B cell (primary cell): Measurements from ENCODE around the gene RAB4A. TPM values are rescaled to one million over a fixed set of nuclear protein-coding genes. Genes with fewer than 3 reads are reported as not detected.

Experiments used
- ATAC-seq: fragments of 200-7000 bp; cut with Tn5 transposase; one replicate; pipeline ENCODE4 v1.10.0; 2021; ENCODE audit warnings: low read depth, mild to moderate bottlenecking, moderate number of reproducible peaks, moderate library complexity
- CTCF ChIA-PET: fragments of 350-600 bp; sonication (Branson Sonifier 250); formaldehyde crosslinking; loops from one replicate; lab custom pipeline; 2021; ENCODE audit warnings: antibody characterized with exemption, inconsistent platforms; lab: Charles Lee
- POLR2A ChIA-PET: fragments of 350-600 bp; sonication (Branson Sonifier 250); formaldehyde crosslinking; loops from one replicate; lab custom pipeline; 2021; ENCODE audit warnings: antibody characterized with exemption; lab: Charles Lee
- DNase-seq: peaks from one replicate; pipeline ENCODE4 v3.0.0; 2013
- H2AFZ ChIP-seq: 2 replicates; pipeline ENCODE4 v1.6.1; 2012; ENCODE audit warnings: mild to moderate bottlenecking, low read depth, low read length; ENCODE audit not compliant: insufficient read depth, poor library complexity, severe bottlenecking
- H3K27ac ChIP-seq, 2 donors: 1 replicate in 1 of 2; 2 replicates in 1 of 2; pipeline ENCODE4 v1.5.1; 2012 to 2013; ENCODE audit warnings: low read length in 2 of 2, mild to moderate bottlenecking in 2 of 2, moderate library complexity in 1 of 2
- H3K27me3 ChIP-seq, 4 experiments: fragments of 200-600 bp in 1 of 4; sonication (generic) in 1 of 4; replicated peaks in 1 of 4; 1 replicate in 2 of 4; 2 replicates in 2 of 4; pipeline versions ENCODE4 v1.6.1 to v1.7.0; 2013 to 2016; ENCODE audit warnings: low read length in 3 of 4, mild to moderate bottlenecking in 2 of 4, mixed read lengths in 1 of 4, moderate library complexity in 1 of 4; ENCODE audit not compliant: insufficient read depth in 4 of 4, control insufficient read depth in 3 of 4; ENCODE audit errors: control extremely low read depth in 1 of 4
- H3K36me3 ChIP-seq, 2 experiments: replicated peaks in 1 of 2; 1 replicate in 1 of 2; 2 replicates in 1 of 2; pipeline versions ENCODE4 v1.6.1 to v1.7.1; 2013; ENCODE audit warnings: low read length in 1 of 2; ENCODE audit not compliant: insufficient read depth in 2 of 2, control insufficient read depth in 1 of 2; ENCODE audit errors: control extremely low read depth in 1 of 2, extremely low read depth in 1 of 2
- H3K4me1 ChIP-seq, 2 donors: fragments of 200-600 bp in 1 of 2; sonication (generic) in 1 of 2; 1 replicate in 1 of 2; 2 replicates in 1 of 2; pipeline versions ENCODE4 v1.5.1 to v1.6.1; 2013 to 2017; ENCODE audit warnings: low read length in 2 of 2; ENCODE audit not compliant: control insufficient read depth in 2 of 2, insufficient read depth in 2 of 2
- H3K4me2 ChIP-seq: replicated peaks from 2 replicates; pipeline ENCODE3; 2012; ENCODE audit warnings: mild to moderate bottlenecking, low read depth, low read length; ENCODE audit not compliant: poor library complexity, severe bottlenecking
- H3K4me3 ChIP-seq, 5 experiments: fragments of 200-600 bp in 1 of 5; sonication (generic) in 1 of 5; 1 replicate in 3 of 5; 2 replicates in 2 of 5; pipeline versions ENCODE4 v1.5.1 to v1.7.0; 2011 to 2016; ENCODE audit warnings: low read length in 4 of 5, mild to moderate bottlenecking in 4 of 5, low read depth in 2 of 5, control low read depth in 1 of 5, moderate library complexity in 1 of 5; ENCODE audit not compliant: insufficient read depth in 1 of 5; ENCODE audit errors: control extremely low read depth in 1 of 5, extremely low read depth in 1 of 5
- H3K79me2 ChIP-seq: fragments of 200-600 bp; sonication (generic); one replicate; pipeline ENCODE4 v1.6.0; 2016; ENCODE audit warnings: low read length; ENCODE audit not compliant: control insufficient read depth, insufficient read depth
- H3K9ac ChIP-seq: fragments of 200-600 bp; sonication (generic); 2 replicates; pipeline ENCODE4 v1.6.1; 2017; ENCODE audit warnings: mild to moderate bottlenecking, low read length, moderate library complexity
- H3K9me3 ChIP-seq, 3 donors: one replicate each; pipeline versions ENCODE4 v1.6.1 to v1.7.1; 2013; ENCODE audit warnings: low read length in 2 of 3; ENCODE audit not compliant: control insufficient read depth in 2 of 3, insufficient read depth in 1 of 3; ENCODE audit errors: control extremely low read depth in 1 of 3
- H4K20me1 ChIP-seq: 2 replicates; pipeline ENCODE4 v1.6.0; 2012; ENCODE audit warnings: mild to moderate bottlenecking, low read length; ENCODE audit not compliant: insufficient read depth, control insufficient read depth, poor library complexity, severe bottlenecking
- H3K27ac Mint-ChIP-seq: one replicate; pipeline ENCODE4 v1.8.0; 2021; ENCODE audit warnings: mixed read lengths
- H3K27me3 Mint-ChIP-seq: one replicate; pipeline ENCODE4 v1.8.0; 2021; ENCODE audit warnings: mixed read lengths
- H3K4me1 Mint-ChIP-seq: one replicate; pipeline ENCODE4 v1.8.0; 2021; ENCODE audit warnings: mixed read lengths
- H3K4me3 Mint-ChIP-seq: one replicate; pipeline ENCODE4 v1.8.0; 2021; ENCODE audit warnings: mixed read lengths
- H3K9me3 Mint-ChIP-seq: one replicate; pipeline ENCODE4 v1.8.0; 2022; ENCODE audit warnings: mixed read lengths; ENCODE audit not compliant: insufficient read depth
- CTCF ChIP-seq: fragments of 200-600 bp; IDR thresholded peaks from one replicate; pipeline ENCODE4 v1.8.0; 2022; ENCODE audit warnings: antibody characterized with exemption, mild to moderate bottlenecking
- EZH2 ChIP-seq: IDR thresholded peaks from 2 replicates; pipeline ENCODE4 v1.6.1; 2012; ENCODE audit warnings: borderline replicate concordance, low read depth, mild to moderate bottlenecking, moderate library complexity, low read length; ENCODE audit not compliant: insufficient read depth, poor library complexity, severe bottlenecking
- WGBS: methylation state at CpG from one replicate; pipeline ENCODE4 v1.1.5; 2013; ENCODE audit warnings: missing lambda C conversion rate; ENCODE audit not compliant: insufficient coverage; 5-methylcytosine and 5-hydroxymethylcytosine counted together
- intact Hi-C: fragments of 100-400 bp; cut with micrococcal nuclease; formaldehyde crosslinking; loops from one replicate; pipeline ENCODE4 v1.10.0; 2022
- polyA plus RNA-seq: library from polyadenylated mRNA; depleted of rRNA; stranded (reverse); fragments of >200 nt; gene quantifications from 2 replicates; pipeline ENCODE4 v1.2.3, GENCODE V29; 2012
- total RNA-seq, 2 donors: library from RNA; stranded (reverse); fragments of 120-200 nt in 1 of 2; gene quantifications; 1 replicate in 1 of 2; 2 replicates in 1 of 2; pipeline versions ENCODE4 v1.2.3 to v1.2.4, GENCODE V29; 2013 to 2022

RAB4A gene
- total and polyA plus RNA-seq, 2 donors (not counting 1 experiment from before 2014, with no cell fraction given) = 14.7 to 49.7 TPM

DNA sequence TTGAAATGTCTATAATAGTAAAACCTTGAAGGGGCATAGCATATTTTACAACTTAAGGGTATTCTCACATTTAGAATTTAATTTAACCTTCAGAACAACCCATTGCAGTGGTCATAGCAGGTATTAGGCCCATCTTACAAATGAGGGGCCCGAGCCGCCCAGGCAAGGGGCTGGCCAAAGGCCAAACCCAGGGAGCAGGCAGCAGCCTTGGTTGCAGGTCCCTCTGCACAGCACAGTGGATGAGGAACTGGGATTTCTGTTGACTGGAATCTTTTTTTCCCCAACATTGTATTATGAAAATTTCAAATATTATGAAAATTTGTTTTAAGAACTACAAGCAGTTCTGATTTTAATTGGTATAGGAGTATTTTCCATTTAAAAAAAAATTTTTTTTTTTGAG is 38.8 kb downstream of the RAB4A start:
- DNase-seq (no peak), ATAC-seq (no peak)
- Histone ChIP-seq H3K79me2 (no peaks in the 10 kb centered on the region), H3K4me2 (no peak overlapping the region), H3K9ac (no peak overlapping the region), H4K20me1 (no peaks in the 10 kb centered on the region), H3K27ac (no peak overlapping the region), H3K27me3 (no peaks in the 10 kb centered on the region), H3K4me3 (no peak overlapping the region), H2AFZ (no peak overlapping the region), H3K9me3 (no peaks in the 10 kb centered on the region), H3K4me1 (no peaks in the 10 kb centered on the region), H3K36me3 (peaks cover 0 to 14% of the 10 kb centered on the region in 2 experiments)
- ChIA-PET CTCF (no interaction called here), POLR2A (no interaction called here)
- H3K4me1 Mint-ChIP-seq = no peaks in the 10 kb centered on the region
- no CpG with 5 or more reads among the region's 2 CpGs for WGBS
- no peak overlapping the region for H3K4me3 Mint-ChIP-seq
- intact Hi-C loops = no loop called here
- H3K9me3 Mint-ChIP-seq = no peaks in the 10 kb centered on the region
- H3K27me3 Mint-ChIP-seq = no peaks in the 10 kb centered on the region
- TF ChIP-seq CTCF = no peak
- no peak for TF ChIP-seq EZH2
- H3K27ac Mint-ChIP-seq = no peak overlapping the region

GRCh38 chr1:229310833-229311232 is 39.9 kb downstream of the RAB4A start:
- 98% methylated on average over 5 of the region's 6 CpGs for WGBS
- TF ChIP-seq CTCF = no peak
- H3K4me3 ChIP-seq = no peak overlapping the region
- ATAC-seq (no peak), DNase-seq (no peak)
- H3K4me2 ChIP-seq = no peak overlapping the region
- POLR2A ChIA-PET = interaction anchor here (0.7 kb wide), 1 partner anchor 1723 kb away, joined by 3 read pairs; no protein-coding TSS in a partner anchor
- Mint-ChIP-seq H3K4me3 (no peak overlapping the region), H3K27me3 (no peaks in the 10 kb centered on the region), H3K9me3 (no peaks in the 10 kb centered on the region), H3K4me1 (no peaks in the 10 kb centered on the region), H3K27ac (no peak overlapping the region)
- intact Hi-C loops = no loop called here
- H3K9ac ChIP-seq = no peak overlapping the region
- no peaks in the 10 kb centered on the region for H3K4me1 ChIP-seq
- H2AFZ ChIP-seq = no peak overlapping the region
- CTCF ChIA-PET = no interaction called here
- H3K36me3 ChIP-seq = peaks cover 0 to 14% of the 10 kb centered on the region in 2 experiments
- H4K20me1 ChIP-seq = no peaks in the 10 kb centered on the region
- no peaks in the 10 kb centered on the region for H3K79me2 ChIP-seq
- no peaks in the 10 kb centered on the region for H3K9me3 ChIP-seq
- no peak overlapping the region for H3K27ac ChIP-seq
- H3K27me3 ChIP-seq = no peaks in the 10 kb centered on the region
